HFFc6 (cell line): ENCODE data around the gene PKHD1. TPM values are rescaled to one million over a fixed set of nuclear protein-coding genes. Genes with fewer than 3 reads are reported as not detected.

Source experiments
- DNase-seq: peaks from one replicate; pipeline ENCODE4 v3.0.0-alpha.2; 2018
- H3K27ac Mint-ChIP-seq: 2 replicates; pipeline ENCODE4 v1.8.0; 2020; ENCODE audit warnings: mild to moderate bottlenecking, mixed read lengths
- H3K27me3 Mint-ChIP-seq: 2 replicates; pipeline ENCODE4 v1.8.0; 2021; ENCODE audit warnings: mild to moderate bottlenecking, moderate library complexity, mixed read lengths; ENCODE audit not compliant: insufficient read depth
- H3K36me3 Mint-ChIP-seq: 2 replicates; pipeline ENCODE4 v1.8.0; 2021; ENCODE audit warnings: low read depth, mixed read lengths
- H3K4me1 Mint-ChIP-seq: 2 replicates; pipeline ENCODE4 v1.8.0; 2020; ENCODE audit warnings: low read depth, mixed read lengths
- H3K4me3 Mint-ChIP-seq: 2 replicates; pipeline ENCODE4 v1.8.0; 2020; ENCODE audit warnings: mild to moderate bottlenecking, moderate library complexity, mixed read lengths
- H3K9me3 Mint-ChIP-seq: 2 replicates; pipeline ENCODE4 v1.8.0; 2020; ENCODE audit warnings: mild to moderate bottlenecking, mixed read lengths
- CTCF ChIP-seq: fragments of 200-600 bp; sonication (generic); IDR thresholded peaks from 2 replicates; pipeline ENCODE4 v1.5.0; 2021; ENCODE audit warnings: antibody characterized with exemption, mild to moderate bottlenecking
- total RNA-seq, 6 experiments: library from RNA; stranded (reverse); fragmentation: NEBNext Ultra II Directional; extraction: Animal tissue kit (Norgen Biotek cat#: 25700); gene quantifications; 2 replicates in 1 of 6; 3 replicates in 5 of 6; pipeline ENCODE4 v1.2.3, GENCODE V29; 2021

Gene PKHD1
- total RNA-seq, 6 experiments from 2014 or later, result not detected

DNA sequence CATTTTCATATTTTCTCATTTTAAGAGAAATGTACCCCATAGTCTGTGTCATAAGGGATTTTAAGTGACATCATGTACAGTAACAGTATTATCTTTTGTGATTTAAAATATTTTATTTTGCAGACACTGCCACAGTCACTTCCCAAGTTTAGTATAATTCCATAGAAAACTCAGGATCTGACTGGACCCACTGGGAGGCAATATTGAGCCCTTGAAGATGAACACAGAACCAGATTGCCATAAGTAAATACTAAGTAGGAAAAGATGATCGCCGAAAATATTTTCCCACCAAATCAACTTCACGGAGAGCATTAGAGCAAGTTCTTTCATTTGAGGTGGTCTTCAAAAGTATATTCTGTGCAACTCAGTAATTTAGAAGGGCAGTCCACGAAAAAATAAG lies 17.6 kb upstream of the PKHD1 start:
- no peak for TF ChIP-seq CTCF
- no peak for DNase-seq
- no peaks in the 10 kb centered on the region; the same call in none of the 2 replicates for H3K27me3 Mint-ChIP-seq
- H3K4me3 Mint-ChIP-seq, result no peak overlapping the region
- no peak overlapping the region for H3K27ac Mint-ChIP-seq
- H3K36me3 Mint-ChIP-seq, result no peaks in the 10 kb centered on the region
- no peaks in the 10 kb centered on the region for H3K9me3 Mint-ChIP-seq
- H3K4me1 Mint-ChIP-seq, result no peaks in the 10 kb centered on the region

DNA sequence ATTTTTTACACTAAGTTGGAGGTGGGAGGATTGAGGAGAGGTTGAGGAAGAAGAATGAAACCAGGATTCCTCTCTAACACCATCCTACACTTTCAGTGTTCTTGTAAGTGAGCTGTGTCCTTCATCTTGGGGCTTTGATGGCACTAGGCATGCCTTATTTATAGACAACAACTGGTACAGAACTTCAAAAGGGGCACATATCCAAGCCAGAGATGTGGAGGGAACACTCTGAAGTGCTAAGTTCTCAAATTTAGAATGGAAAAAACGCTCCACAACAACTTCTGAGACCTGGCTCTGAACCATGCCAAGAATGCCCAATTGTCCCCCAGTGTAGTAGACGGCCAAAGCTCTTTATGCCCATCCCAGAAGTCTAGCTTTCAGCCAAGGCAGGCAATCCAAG lies 16.2 kb upstream of the PKHD1 start:
- no peaks in the 10 kb centered on the region for H3K9me3 Mint-ChIP-seq
- no peaks in the 10 kb centered on the region; the same call in none of the 2 replicates for H3K27me3 Mint-ChIP-seq
- no peak overlapping the region for H3K4me3 Mint-ChIP-seq
- H3K36me3 Mint-ChIP-seq, result no peaks in the 10 kb centered on the region
- no peak for DNase-seq
- TF ChIP-seq CTCF, result no peak
- H3K4me1 Mint-ChIP-seq, result no peaks in the 10 kb centered on the region
- no peak overlapping the region for H3K27ac Mint-ChIP-seq

- Mint-ChIP-seq H3K36me3 (no peaks in the 10 kb centered on the region), H3K4me3 (no peak overlapping the region), H3K27me3 (no peaks in the 10 kb centered on the region; the same call in none of the 2 replicates), H3K9me3 (no peaks in the 10 kb centered on the region), H3K4me1 (no peaks in the 10 kb centered on the region), H3K27ac (no peak overlapping the region)
- TF ChIP-seq CTCF, result no peak
- no peak for DNase-seq
Measured at GRCh38 chr6:52102405-52102804, 15.0 kb upstream of the PKHD1 start.

- Mint-ChIP-seq H3K27me3 (peaks cover 1% of the 10 kb centered on the region), H3K36me3 (no peaks in the 10 kb centered on the region), H3K4me1 (no peaks in the 10 kb centered on the region), H3K27ac (no peak overlapping the region), H3K4me3 (no peak overlapping the region), H3K9me3 (peaks cover 8% of the 10 kb centered on the region; the same call in 1 of the 2 replicates)
- no peak for TF ChIP-seq CTCF
- DNase-seq, result no peak
Measured at GRCh38 chr6:52098721-52099120, 11.3 kb upstream of the PKHD1 start.

DNA sequence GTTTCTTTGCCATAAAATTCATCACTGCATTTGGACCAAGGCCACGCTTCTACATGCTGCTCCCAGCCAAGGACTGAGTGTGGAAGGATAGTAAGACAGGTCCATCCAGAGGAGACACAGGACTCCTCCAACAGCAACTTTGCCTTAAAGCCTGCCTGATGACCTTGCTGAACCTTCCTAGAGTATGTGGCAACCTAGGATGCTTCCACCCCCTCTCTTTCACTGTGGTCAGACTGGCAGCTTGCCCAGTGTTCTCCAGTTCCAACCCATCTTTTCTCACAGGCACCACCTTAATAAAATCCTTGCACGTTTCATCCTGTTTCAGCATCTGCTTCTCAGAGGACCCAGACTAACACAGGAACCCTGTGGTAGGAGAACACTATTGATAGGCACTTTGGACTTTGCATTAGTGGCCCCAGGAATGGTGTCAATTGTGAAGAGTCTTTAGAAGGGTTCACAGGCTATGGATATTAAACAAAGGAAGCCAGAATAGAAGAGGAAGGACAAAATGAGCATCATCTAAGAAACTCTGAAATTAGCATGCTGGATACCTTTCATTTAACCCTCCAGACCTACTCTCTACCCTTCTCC lies 2.4 kb upstream of the PKHD1 start:
- no peaks in the 10 kb centered on the region for H3K4me1 Mint-ChIP-seq
- no peaks in the 10 kb centered on the region for H3K9me3 Mint-ChIP-seq
- no peaks in the 10 kb centered on the region for H3K36me3 Mint-ChIP-seq
- TF ChIP-seq CTCF, result no peak
- no peak overlapping the region for H3K4me3 Mint-ChIP-seq
- H3K27me3 Mint-ChIP-seq, result peaks cover 4% of the 10 kb centered on the region
- no peak for DNase-seq
- H3K27ac Mint-ChIP-seq, result no peak overlapping the region

DNA sequence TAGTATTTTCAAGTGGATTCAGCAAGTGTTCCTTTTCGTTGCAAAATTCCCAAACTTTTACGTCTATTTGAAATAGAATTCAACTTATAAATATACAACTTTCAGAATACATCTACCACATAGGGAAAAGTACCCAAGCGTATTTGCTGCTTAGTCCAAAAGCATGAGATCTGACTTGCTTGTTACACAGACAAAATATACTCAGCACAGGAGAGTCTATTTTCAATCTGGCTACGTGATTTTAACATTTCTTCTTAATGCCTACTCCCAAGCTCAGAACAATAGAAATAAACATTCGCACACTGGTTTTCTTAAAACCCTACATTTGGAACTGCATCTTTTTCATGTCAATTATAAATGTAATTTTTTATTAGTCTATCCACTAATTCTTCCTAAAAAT lies 672 bp downstream of the PKHD1 start:
- H3K4me3 Mint-ChIP-seq, result no peak overlapping the region
- H3K27me3 Mint-ChIP-seq, result peaks cover 4% of the 10 kb centered on the region
- no peaks in the 10 kb centered on the region for H3K4me1 Mint-ChIP-seq
- no peaks in the 10 kb centered on the region for H3K36me3 Mint-ChIP-seq
- no peak for DNase-seq
- H3K9me3 Mint-ChIP-seq, result no peaks in the 10 kb centered on the region
- TF ChIP-seq CTCF, result no peak
- H3K27ac Mint-ChIP-seq, result no peak overlapping the region
